CD4-positive, alpha-beta T cell treated with Interleukin-4 for 1 hour (primary cell): Measurements from ENCODE around the gene UNC45B.
"Not testable (repeated sequence)": the region's sequence is repeated elsewhere in the genome, so short reads cannot be mapped to it uniquely, and the experiment has no call there.

Source experiments
- DNase-seq, 2 donors: peaks; one replicate each; pipeline ENCODE4 v3.0.0-alpha.2; 2020 to 2022

UNC45B gene

GRCh38 chr17:35170968-35171771 lies 23.6 kb downstream of the UNC45B start:
- peak; percentile 26 to 80 for DNase-seq

DNA sequence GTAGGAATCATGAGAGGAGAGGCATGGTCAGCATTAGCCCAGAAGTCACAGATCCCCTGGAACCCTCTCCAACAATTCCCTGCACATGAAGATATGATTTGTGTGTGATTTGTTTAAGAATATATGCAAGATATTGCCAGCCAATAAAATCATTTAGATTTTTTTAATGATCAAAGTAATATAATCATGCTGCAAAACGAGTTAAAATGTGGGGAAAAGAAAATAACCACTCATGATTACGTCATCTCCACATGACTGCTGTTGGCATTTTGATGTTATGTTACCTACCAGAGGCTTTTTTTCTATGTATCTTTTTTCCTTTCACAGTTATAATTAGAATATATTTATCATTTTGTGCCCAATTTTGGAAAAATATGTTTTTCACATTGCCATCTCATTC lies 24.2 kb downstream of the UNC45B start:
- peak in 1 of 2 donors; percentile 65 for DNase-seq

DNA sequence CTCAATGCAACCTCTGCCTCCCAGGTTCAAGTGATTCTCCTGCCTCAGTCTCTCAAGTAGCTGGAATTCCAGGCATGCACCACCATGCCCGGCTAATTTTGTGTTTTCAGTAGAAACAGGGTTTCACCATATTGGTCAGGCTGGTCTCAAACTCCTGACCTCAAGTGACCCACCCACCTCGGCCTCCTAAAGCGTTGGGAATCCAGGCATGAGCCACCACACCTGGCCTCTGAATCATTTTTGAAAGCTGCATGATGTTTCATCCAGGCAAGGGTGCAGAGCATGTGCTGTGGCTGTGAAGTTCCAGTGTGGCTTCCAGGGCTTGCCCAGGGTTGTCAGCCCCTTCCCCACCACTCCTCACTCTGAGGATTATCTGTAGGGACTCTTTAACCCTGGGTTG lies 24.7 kb downstream of the UNC45B start:
- not testable (repeated sequence) for DNase-seq

GRCh38 chr17:35174835-35175334 lies 27.3 kb downstream of the UNC45B start:
- DNase-seq, result no peak

DNA sequence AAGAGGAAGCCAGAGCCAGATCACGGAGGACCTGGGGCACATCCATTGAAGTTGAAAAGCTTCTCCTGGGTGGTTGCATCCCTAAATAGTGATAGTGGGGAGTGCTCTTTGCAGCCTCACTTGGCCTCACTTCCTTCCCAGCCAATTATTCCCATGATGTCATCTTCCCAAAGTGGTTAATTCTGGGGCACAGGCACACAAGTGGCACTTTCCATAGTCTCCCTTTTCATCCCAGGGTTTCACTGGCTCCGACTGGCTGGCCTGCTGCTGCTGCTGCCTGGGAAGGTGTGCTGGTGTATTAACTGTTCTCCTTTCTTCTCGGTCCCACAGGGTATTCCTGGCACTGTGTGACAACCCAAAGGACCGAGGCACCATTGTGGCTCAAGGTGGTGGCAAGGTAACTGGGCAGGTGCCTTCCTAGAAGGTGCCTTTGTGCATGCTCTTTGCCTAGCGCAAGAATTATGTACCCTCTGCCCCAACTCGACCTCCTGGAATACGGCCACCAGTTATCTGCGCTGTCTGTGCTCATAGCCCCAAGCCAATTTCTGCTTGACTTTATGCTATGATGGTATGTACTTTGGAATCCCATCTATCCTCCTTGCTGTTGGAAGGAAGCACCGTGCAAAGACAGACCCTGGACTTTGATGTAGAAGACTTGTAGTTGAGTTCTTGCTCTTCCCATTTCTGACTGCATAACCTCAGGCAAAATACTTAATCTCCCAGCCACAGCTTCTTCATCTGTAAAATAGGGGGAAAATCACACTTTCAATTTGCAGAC lies 28.2 kb downstream of the UNC45B start:
- DNase-seq, result no peak

- DNase-seq, result no peak
Observed at GRCh38 chr17:35176897-35177296, 29.3 kb downstream of the UNC45B start.

DNA sequence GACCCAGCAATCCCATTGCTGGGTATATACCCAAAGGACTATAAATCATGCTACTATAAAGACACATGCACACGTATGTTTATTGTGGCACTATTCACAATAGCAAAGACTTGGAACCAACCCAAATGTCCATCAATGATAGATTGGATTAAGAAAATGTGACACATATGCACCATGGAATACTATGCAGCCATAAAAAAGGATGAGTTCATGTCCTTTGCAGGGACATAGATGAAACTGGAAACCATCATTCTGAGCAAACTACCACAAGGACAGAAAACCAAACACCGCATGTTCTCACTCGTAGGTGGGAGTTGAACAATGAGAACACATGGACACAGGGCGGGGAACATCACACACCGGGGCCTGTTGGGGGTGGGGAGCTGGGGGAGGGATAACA lies 31.8 kb downstream of the UNC45B start:
- not testable (repeated sequence) for DNase-seq

- DNase-seq, result no peak
Observed at GRCh38 chr17:35183332-35183731, 35.7 kb downstream of the UNC45B start.

GRCh38 chr17:35184274-35184673 lies 36.7 kb downstream of the UNC45B start:
- no peak for DNase-seq

DNA sequence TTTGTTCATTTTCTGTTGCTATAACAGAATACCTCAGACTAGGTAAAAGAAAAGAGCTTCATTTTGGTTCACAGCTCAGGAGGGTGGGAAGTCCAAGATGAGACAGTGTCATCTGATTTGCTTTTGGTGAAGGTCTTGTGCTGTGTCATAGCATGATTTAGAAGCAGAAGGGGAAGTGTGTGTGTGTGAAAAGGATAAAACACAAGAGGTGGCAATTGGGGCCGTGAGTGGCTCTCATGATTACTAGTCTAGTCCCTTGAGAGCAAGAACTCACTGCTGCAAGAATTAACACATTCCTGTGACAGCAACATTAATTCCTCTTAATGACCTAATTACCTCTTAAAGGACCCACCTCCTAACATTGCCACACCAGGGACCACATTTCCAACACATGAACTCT lies 38.2 kb downstream of the UNC45B start:
- DNase-seq, result no peak

DNA sequence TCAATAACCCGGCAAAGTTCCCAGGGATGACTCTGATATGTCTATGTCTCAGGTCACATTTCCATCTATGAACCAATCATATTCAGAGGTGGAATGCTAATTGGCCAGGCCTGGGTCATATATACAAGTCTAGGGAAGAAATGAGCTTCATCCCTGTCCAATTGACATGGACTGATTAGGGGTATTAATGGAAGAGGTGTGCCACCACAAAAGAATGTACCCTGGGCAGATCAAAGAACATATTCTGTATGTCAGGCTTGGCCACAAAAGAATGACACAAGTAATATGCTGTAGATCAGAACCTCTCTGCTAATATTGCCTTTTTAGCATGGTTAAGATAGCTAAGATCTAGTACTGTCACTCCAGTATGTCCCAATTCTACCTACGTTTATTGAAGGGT lies 39.9 kb downstream of the UNC45B start:
- no peak for DNase-seq

- no peak for DNase-seq
Observed at GRCh38 chr17:35188111-35188510, 40.5 kb downstream of the UNC45B start.

- DNase-seq, result no peak
Observed at GRCh38 chr17:35189291-35189690, 41.7 kb downstream of the UNC45B start.

- no peak for DNase-seq
Observed at GRCh38 chr17:35191001-35191695, 43.5 kb downstream of the UNC45B start.

GRCh38 chr17:35192708-35193107 lies 45.1 kb downstream of the UNC45B start:
- peak in 1 of 2 donors; percentile 70 for DNase-seq

GRCh38 chr17:35194001-35194400 lies 46.4 kb downstream of the UNC45B start, which contains the start of gene SLC35G3:
SLC35G3 (minus strand) TSS chr17:35194393; CDS start chr17:35194307, 86 bp downstream.
- not testable (repeated sequence) for DNase-seq

GRCh38 chr17:35195062-35195461 lies 47.4 kb downstream of the UNC45B start:
- DNase-seq, result not testable (repeated sequence)

GRCh38 chr17:35202582-35202981 lies 55.0 kb downstream of the UNC45B start:
- not testable (repeated sequence) for DNase-seq

DNA sequence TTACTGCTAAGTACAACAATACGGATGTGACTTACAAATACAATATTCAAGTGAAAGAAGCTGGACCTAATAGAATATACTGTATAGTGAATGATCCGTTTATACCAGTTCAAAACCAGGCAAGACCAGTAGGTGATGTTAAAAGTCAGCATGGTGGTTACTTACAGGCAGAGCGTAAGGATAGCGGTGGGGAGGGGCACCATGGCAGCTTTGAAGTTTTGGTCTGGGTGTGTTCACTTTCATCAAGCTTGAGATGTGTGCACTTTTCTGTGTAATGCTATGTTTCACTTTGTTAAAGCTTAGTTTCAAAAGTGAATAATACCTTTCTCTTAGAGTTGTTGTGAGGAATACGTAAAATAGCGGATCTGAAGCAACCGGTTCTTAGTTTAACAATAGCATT lies 63.1 kb downstream of the UNC45B start:
- DNase-seq, result peak; percentile 52 to 55

- DNase-seq, result no peak
Observed at GRCh38 chr17:35212668-35213067, 65.1 kb downstream of the UNC45B start.

DNA sequence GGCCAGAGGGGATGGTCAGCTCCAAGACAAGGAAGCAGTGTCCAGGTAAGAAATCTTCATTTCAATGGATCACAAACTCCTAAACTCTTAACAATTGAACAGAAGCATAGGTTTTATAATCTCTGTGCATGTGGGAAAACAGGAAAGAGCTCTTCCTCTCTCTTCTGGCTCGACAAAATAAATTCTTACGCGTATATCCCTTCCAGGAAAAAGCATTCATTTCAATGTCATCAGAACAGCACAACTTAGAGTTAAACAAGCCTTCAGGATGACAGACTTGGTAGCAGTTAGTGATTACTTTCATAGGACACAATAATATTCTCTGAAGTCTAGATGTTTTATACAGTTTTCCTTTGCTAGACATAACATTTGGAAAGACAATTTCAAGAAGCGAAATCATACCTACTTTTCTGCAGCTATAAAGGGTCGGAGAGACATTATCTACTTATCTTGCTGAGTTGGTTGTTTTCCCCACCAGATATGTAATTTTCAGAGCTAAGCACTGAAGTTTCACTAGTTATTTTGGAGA lies 65.9 kb downstream of the UNC45B start:
- DNase-seq, result no peak

DNA sequence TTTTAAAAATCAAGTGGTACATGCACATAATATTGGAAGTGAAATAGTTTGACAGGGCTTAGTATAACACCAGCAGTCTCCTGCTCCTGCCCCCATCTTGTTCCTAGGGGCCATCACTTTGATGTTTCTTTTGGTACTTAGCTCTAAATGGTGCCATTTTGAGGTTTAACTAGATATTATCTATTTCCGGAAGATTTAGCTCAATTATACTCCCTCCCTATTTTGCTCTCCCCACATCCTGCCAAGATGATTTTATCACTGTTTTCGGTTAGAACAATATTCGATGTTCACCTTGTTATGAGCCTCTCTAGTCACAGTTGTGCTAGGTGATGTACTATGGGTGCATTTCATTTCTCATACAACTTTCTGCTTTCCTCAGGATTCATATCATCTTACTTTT lies 66.6 kb downstream of the UNC45B start:
- peak; percentile 34 to 90 for DNase-seq
